ENCODE results near the gene FSTL3. TPM values are rescaled to one million over a fixed set of nuclear protein-coding genes. Genes with fewer than 3 reads are reported as not detected.
A peak's percentile ranks its signal among the peaks of the same experiment; 100 is the strongest.

Gene FSTL3
- total and polyA plus RNA-seq, 2 of the 13 experiments (the other 11 are each of a cell fraction or from before 2014, with no cell fraction given), result 13.5 to 15.6 TPM

DNA sequence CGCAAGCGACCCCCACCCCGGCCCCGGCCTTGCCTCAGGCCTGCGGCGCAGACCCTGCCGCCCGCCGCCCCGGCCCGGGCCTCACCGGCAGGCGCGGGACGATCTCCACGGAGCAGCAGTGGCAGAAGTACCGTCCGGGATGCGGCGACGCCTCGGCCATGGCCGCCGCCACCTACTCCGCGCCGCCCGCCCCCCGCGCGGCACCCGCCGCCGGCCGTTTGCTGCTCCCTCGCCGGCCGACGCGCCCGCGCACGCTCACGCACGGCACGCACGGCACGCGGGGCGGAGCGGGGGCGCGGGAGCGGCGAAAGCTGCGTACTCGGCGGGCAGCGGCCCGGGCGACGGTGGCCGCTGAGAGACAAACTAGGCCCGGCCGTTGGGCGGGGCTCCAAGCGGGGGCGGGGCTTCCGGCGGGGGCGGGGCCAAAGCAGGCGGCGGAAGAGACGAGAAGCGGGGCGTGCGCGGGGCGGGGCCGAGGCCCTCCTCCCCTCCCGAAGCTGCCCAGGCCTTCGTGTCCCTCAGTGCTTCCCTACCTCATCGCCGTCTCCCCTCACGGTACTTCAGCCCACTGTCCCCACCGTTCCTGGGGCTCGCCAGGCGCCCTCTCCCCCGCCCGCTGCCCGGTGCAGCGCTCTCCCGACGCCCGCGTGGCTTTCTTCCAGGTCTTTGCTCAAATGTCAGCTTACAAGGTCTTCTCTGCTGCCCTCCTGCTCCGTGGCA lies 13.1 kb upstream of the FSTL3 start, which contains the start of gene RNF126 (continued):
- TF ChIP-seq, protein P1, sequence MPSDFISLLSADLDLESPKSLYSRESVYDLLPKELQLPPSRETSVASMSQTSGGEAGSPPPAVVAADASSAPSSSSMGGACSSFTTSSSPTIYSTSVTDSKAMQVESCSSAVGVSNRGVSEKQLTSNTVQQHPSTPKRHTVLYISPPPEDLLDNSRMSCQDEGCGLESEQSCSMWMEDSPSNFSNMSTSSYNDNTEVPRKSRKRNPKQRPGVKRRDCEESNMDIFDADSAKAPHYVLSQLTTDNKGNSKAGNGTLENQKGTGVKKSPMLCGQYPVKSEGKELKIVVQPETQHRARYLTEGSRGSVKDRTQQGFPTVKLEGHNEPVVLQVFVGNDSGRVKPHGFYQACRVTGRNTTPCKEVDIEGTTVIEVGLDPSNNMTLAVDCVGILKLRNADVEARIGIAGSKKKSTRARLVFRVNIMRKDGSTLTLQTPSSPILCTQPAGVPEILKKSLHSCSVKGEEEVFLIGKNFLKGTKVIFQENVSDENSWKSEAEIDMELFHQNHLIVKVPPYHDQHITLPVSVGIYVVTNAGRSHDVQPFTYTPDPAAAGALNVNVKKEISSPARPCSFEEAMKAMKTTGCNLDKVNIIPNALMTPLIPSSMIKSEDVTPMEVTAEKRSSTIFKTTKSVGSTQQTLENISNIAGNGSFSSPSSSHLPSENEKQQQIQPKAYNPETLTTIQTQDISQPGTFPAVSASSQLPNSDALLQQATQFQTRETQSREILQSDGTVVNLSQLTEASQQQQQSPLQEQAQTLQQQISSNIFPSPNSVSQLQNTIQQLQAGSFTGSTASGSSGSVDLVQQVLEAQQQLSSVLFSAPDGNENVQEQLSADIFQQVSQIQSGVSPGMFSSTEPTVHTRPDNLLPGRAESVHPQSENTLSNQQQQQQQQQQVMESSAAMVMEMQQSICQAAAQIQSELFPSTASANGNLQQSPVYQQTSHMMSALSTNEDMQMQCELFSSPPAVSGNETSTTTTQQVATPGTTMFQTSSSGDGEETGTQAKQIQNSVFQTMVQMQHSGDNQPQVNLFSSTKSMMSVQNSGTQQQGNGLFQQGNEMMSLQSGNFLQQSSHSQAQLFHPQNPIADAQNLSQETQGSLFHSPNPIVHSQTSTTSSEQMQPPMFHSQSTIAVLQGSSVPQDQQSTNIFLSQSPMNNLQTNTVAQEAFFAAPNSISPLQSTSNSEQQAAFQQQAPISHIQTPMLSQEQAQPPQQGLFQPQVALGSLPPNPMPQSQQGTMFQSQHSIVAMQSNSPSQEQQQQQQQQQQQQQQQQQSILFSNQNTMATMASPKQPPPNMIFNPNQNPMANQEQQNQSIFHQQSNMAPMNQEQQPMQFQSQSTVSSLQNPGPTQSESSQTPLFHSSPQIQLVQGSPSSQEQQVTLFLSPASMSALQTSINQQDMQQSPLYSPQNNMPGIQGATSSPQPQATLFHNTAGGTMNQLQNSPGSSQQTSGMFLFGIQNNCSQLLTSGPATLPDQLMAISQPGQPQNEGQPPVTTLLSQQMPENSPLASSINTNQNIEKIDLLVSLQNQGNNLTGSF (CRISPR knock-in tag; IDR thresholded peaks at IDR 0.05), result no peak
- TF ChIP-seq ZNF367 (CRISPR knock-in tag; IDR thresholded peaks at IDR 0.05; ENCODE audit: borderline replicate concordance), result no peak
- TF ChIP-seq YEATS2 (CRISPR knock-in tag; IDR thresholded peaks at IDR 0.05; ENCODE audit: borderline replicate concordance), result peak; percentile 65; the same call in 1 of the 2 replicates
- TF ChIP-seq TCF7L2 (IDR thresholded peaks at IDR 0.05; ENCODE audit: low read depth, low read length), result no peak
- TF ChIP-seq SOX5 (CRISPR knock-in tag; IDR thresholded peaks at IDR 0.05; ENCODE audit: borderline replicate concordance), result no peak
- 0 out of 2 replicates have a peak, but pooled peaks have one; percentile 20 for TF ChIP-seq POGZ (CRISPR knock-in tag; IDR thresholded peaks at IDR 0.05)
- TF ChIP-seq ZNF674 (CRISPR knock-in tag; IDR thresholded peaks at IDR 0.05; ENCODE audit: low read depth), result 0 out of 2 replicates have a peak, but pooled peaks have one; percentile 32
- TF ChIP-seq ZNF878 (CRISPR knock-in tag; IDR thresholded peaks at IDR 0.05), result no peak
- TF ChIP-seq KLF6 (CRISPR knock-in tag; IDR thresholded peaks at IDR 0.05), result no peak
- TF ChIP-seq, protein P2, sequence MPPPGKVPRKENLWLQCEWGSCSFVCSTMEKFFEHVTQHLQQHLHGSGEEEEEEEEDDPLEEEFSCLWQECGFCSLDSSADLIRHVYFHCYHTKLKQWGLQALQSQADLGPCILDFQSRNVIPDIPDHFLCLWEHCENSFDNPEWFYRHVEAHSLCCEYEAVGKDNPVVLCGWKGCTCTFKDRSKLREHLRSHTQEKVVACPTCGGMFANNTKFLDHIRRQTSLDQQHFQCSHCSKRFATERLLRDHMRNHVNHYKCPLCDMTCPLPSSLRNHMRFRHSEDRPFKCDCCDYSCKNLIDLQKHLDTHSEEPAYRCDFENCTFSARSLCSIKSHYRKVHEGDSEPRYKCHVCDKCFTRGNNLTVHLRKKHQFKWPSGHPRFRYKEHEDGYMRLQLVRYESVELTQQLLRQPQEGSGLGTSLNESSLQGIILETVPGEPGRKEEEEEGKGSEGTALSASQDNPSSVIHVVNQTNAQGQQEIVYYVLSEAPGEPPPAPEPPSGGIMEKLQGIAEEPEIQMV (CRISPR knock-in tag; IDR thresholded peaks at IDR 0.05; ENCODE audit: low read depth), result no peak
- TF ChIP-seq ZNF343 (CRISPR knock-in tag; IDR thresholded peaks at IDR 0.05), result no peak; the same call in 1 of the 2 replicates
- TF ChIP-seq ZNF569 (CRISPR knock-in tag; IDR thresholded peaks at IDR 0.05; ENCODE audit: borderline replicate concordance), result no peak
- TF ChIP-seq KDM3A (CRISPR knock-in tag; IDR thresholded peaks at IDR 0.05; ENCODE audit: low read depth), result 0 out of 2 replicates have a peak, but pooled peaks have one; percentile 26
- TF ChIP-seq NFE2 (CRISPR knock-in tag; IDR thresholded peaks at IDR 0.05), result no peak
- TF ChIP-seq ARNTL (CRISPR knock-in tag; IDR thresholded peaks at IDR 0.05), result 0 out of 2 replicates have a peak, but pooled peaks have one; percentile 21
- TF ChIP-seq ZNF292 (CRISPR knock-in tag; IDR thresholded peaks at IDR 0.05; ENCODE audit: borderline replicate concordance, low read depth), result no peak
- TF ChIP-seq ETV6 (CRISPR knock-in tag; conservative IDR thresholded peaks at IDR 0.05), result no peak
- no peak for TF ChIP-seq ARNT (IDR thresholded peaks at IDR 0.05)
- TF ChIP-seq RCOR2 (CRISPR knock-in tag; IDR thresholded peaks at IDR 0.05), result no peak
- TF ChIP-seq, protein P3, sequence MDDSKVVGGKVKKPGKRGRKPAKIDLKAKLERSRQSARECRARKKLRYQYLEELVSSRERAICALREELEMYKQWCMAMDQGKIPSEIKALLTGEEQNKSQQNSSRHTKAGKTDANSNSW (CRISPR knock-in tag; IDR thresholded peaks at IDR 0.05; ENCODE audit: borderline replicate concordance), result no peak
- no peak for TF ChIP-seq CAMTA2 (CRISPR knock-in tag; IDR thresholded peaks at IDR 0.05; ENCODE audit: borderline replicate concordance)
- no peak for TF ChIP-seq HOXD1 (CRISPR knock-in tag; IDR thresholded peaks at IDR 0.05)
- TF ChIP-seq, protein P4, sequence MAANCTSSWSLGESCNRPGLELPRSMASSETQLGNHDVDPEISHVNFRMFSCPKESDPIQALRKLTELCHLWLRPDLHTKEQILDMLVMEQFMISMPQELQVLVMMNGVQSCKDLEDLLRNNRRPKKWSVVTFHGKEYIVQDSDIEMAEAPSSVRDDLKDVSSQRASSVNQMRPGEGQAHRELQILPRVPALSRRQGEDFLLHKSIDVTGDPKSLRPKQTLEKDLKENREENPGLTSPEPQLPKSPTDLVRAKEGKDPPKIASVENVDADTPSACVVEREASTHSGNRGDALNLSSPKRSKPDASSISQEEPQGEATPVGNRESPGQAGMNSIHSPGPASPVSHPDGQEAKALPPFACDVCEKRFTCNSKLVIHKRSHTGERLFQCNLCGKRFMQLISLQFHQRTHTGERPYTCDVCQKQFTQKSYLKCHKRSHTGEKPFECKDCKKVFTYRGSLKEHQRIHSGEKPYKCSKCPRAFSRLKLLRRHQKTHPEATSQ (CRISPR knock-in tag; IDR thresholded peaks at IDR 0.05; ENCODE audit: borderline replicate concordance), result no peak

All from HepG2 (cell line).